HG03521 (cell line): Measurements from ENCODE around the gene EPHA3.

ENCODE experiments used
- ATAC-seq: cut with Tn5 transposase; IDR thresholded peaks from one replicate; pipeline ENCODE4 v1.9.1; 2021; ENCODE audit warnings: mild to moderate bottlenecking, moderate library complexity; ENCODE audit not compliant: unreplicated experiment

The EPHA3 gene

GRCh38 chr3:89107461-89108290, at the start of gene EPHA3:
Gene EPHA3 (plus strand): TSS chr3:89107621. CDS start chr3:89107749, 128 bp downstream.
- peak; percentile 93 for ATAC-seq

- no peak for ATAC-seq
These were observed 49.0 kb upstream of the EPHA3 start for GRCh38 chr3:89058371-89058770.

GRCh38 chr3:89059211-89059925, 48.1 kb upstream of the EPHA3 start:
- ATAC-seq, result no peak

- ATAC-seq, result no peak
These were observed 46.2 kb upstream of the EPHA3 start for GRCh38 chr3:89061259-89061658.

GRCh38 chr3:89067736-89068135, 39.7 kb upstream of the EPHA3 start:
- ATAC-seq, result no peak

GRCh38 chr3:89072642-89073041, 34.8 kb upstream of the EPHA3 start:
- no peak for ATAC-seq

GRCh38 chr3:89079944-89080343, 27.5 kb upstream of the EPHA3 start:
- ATAC-seq, result no peak

GRCh38 chr3:89087851-89088250, 19.6 kb upstream of the EPHA3 start:
- ATAC-seq, result no peak

GRCh38 chr3:89098173-89098572, 9.2 kb upstream of the EPHA3 start:
- no peak for ATAC-seq

GRCh38 chr3:89098964-89099585, 8.3 kb upstream of the EPHA3 start:
- ATAC-seq, result peak; percentile 95

- ATAC-seq, result no peak
These were observed 6.2 kb upstream of the EPHA3 start for GRCh38 chr3:89101251-89101650.

- ATAC-seq, result no peak
These were observed 5.5 kb upstream of the EPHA3 start for GRCh38 chr3:89101921-89102320.

- ATAC-seq, result no peak
These were observed 2.9 kb upstream of the EPHA3 start for GRCh38 chr3:89104499-89104898.

GRCh38 chr3:89105503-89105902, 1.9 kb upstream of the EPHA3 start:
- ATAC-seq, result no peak

GRCh38 chr3:89108291-89108550, 800 bp downstream of the EPHA3 start:
- ATAC-seq, result no peak

GRCh38 chr3:89113344-89113743, 5.9 kb downstream of the EPHA3 start:
- no peak for ATAC-seq

GRCh38 chr3:89113893-89114840, 6.7 kb downstream of the EPHA3 start:
- ATAC-seq, result peak; percentile 87

- peak; percentile 10 for ATAC-seq
These were observed 7.4 kb downstream of the EPHA3 start for GRCh38 chr3:89114841-89115223.

- no peak for ATAC-seq
These were observed 9.1 kb downstream of the EPHA3 start for GRCh38 chr3:89116476-89116875.

- no peak for ATAC-seq
These were observed 30.6 kb downstream of the EPHA3 start for GRCh38 chr3:89138048-89138447.

GRCh38 chr3:89139870-89140269, 32.4 kb downstream of the EPHA3 start:
- ATAC-seq, result no peak
